OCI-LY1 (cell line): Measurements from ENCODE around the gene PROSER1.

Experiments
- H2AFZ ChIP-seq: fragments of 200-600 bp; sonication (generic), shearing (Covaris generic); 2 replicates; pipeline ENCODE4 v1.6.0; 2014; ENCODE audit warnings: antibody characterized with exemption, mild to moderate bottlenecking, low read length
- H3F3A ChIP-seq: fragments of 200-600 bp; sonication (generic), shearing (Covaris generic); 2 replicates; pipeline ENCODE4 v1.6.0; 2014; ENCODE audit warnings: mild to moderate bottlenecking, antibody characterized with exemption, low read length, moderate library complexity; ENCODE audit not compliant: insufficient read depth
- H3K27ac ChIP-seq: fragments of 200-600 bp; sonication (generic); 2 replicates; pipeline ENCODE4 v1.5.1; 2014; ENCODE audit warnings: low read length, mixed run types, mild to moderate bottlenecking, low read depth; ENCODE audit not compliant: poor library complexity, severe bottlenecking
- H3K27me3 ChIP-seq: fragments of 200-600 bp; sonication (generic); 2 replicates; pipeline ENCODE4 v1.6.0; 2014; ENCODE audit warnings: antibody characterized with exemption, mild to moderate bottlenecking, low read length, moderate library complexity; ENCODE audit not compliant: insufficient read depth
- H3K36me3 ChIP-seq: fragments of 200-600 bp; sonication (generic); 2 replicates; pipeline ENCODE4 v1.6.1; 2014; ENCODE audit warnings: mild to moderate bottlenecking, antibody characterized with exemption, low read length, moderate library complexity, mixed read lengths; ENCODE audit not compliant: insufficient read depth
- H3K4me1 ChIP-seq: fragments of 200-600 bp; sonication (generic); 2 replicates; pipeline ENCODE4 v1.5.1; 2014; ENCODE audit warnings: mild to moderate bottlenecking, low read length, moderate library complexity; ENCODE audit not compliant: insufficient read depth, severe bottlenecking
- H3K4me2 ChIP-seq: fragments of 200-600 bp; sonication (generic), shearing (Covaris generic); 2 replicates; pipeline ENCODE4 v1.6.1; 2014; ENCODE audit warnings: low read length
- H3K4me3 ChIP-seq: fragments of 200-600 bp; sonication (generic); 2 replicates; pipeline ENCODE4 v1.5.1; 2014; ENCODE audit warnings: low read length, low read depth, mild to moderate bottlenecking, mixed read lengths; ENCODE audit not compliant: poor library complexity, severe bottlenecking
- H3K79me2 ChIP-seq: fragments of 200-600 bp; shearing (Covaris generic); 2 replicates; pipeline ENCODE4 v1.6.1; 2016; ENCODE audit warnings: mixed run types, low read length, mixed read lengths; ENCODE audit not compliant: insufficient read depth
- H3K9ac ChIP-seq: fragments of 200-600 bp; sonication (generic), shearing (Covaris generic); 2 replicates; pipeline ENCODE4 v1.6.1; 2014; ENCODE audit warnings: mild to moderate bottlenecking, low read length, mixed read lengths
- H3K9me2 ChIP-seq: fragments of 200-600 bp; sonication (generic), shearing (Covaris generic); 2 replicates; pipeline ENCODE4 v1.6.1; 2014; ENCODE audit warnings: low read depth, mild to moderate bottlenecking, low read length, mixed read lengths
- H3K9me3 ChIP-seq: fragments of 200-600 bp; shearing (Covaris generic); 2 replicates; pipeline ENCODE4 v1.6.1; 2014; ENCODE audit warnings: low read length, mixed read lengths
- H4K20me1 ChIP-seq: fragments of 200-600 bp; sonication (generic), shearing (Covaris generic); 2 replicates; pipeline ENCODE4 v1.6.0; 2016; ENCODE audit warnings: mild to moderate bottlenecking, low read length; ENCODE audit not compliant: insufficient read depth
- CTCF ChIP-seq: fragments of 200-600 bp; sonication (generic), shearing (Covaris generic); IDR thresholded peaks from 2 replicates; pipeline ENCODE4 v1.5.1; 2017; ENCODE audit warnings: mild to moderate bottlenecking, antibody characterized with exemption, low read length, moderate library complexity, mixed read lengths
- EZH2 ChIP-seq: fragments of 200-600 bp; sonication (generic), shearing (Covaris generic); IDR thresholded peaks from 2 replicates; pipeline ENCODE4 v1.8.0; 2017; ENCODE audit warnings: borderline replicate concordance, mixed run types, mild to moderate bottlenecking, antibody characterized with exemption, low read length, moderate library complexity, mixed read lengths

Gene PROSER1

GRCh38 chr13:39039041-39039440 lies 1.2 kb upstream of the PROSER1 start:
- Histone ChIP-seq H3K9me3 (no peaks in the 10 kb centered on the region), H3K27ac (peak overlapping the region; percentile 68), H3K4me1 (peaks cover 33% of the 10 kb centered on the region), H3K36me3 (no peaks in the 10 kb centered on the region), H3K9ac (peak overlapping the region; percentile 79), H4K20me1 (no peaks in the 10 kb centered on the region), H3K4me2 (peak overlapping the region; percentile 99), H2AFZ (no peak overlapping the region), H3F3A (no peaks in the 10 kb centered on the region), H3K27me3 (no peaks in the 10 kb centered on the region), H3K9me2 (no peaks in the 10 kb centered on the region), H3K4me3 (peak overlapping the region; percentile 96), H3K79me2 (peaks cover 34% of the 10 kb centered on the region)
- TF ChIP-seq CTCF (no peak), EZH2 (no peak)

GRCh38 chr13:39038569-39039030 lies 711 bp upstream of the PROSER1 start:
- TF ChIP-seq CTCF (no peak), EZH2 (no peak)
- Histone ChIP-seq H3K27me3 (no peaks in the 10 kb centered on the region), H3K9ac (peak overlapping the region; percentile 79), H3K9me3 (no peaks in the 10 kb centered on the region), H3F3A (no peaks in the 10 kb centered on the region), H3K36me3 (no peaks in the 10 kb centered on the region), H4K20me1 (no peaks in the 10 kb centered on the region), H2AFZ (peak overlapping the region; percentile 60), H3K79me2 (peaks cover 38% of the 10 kb centered on the region), H3K4me1 (peaks cover 34% of the 10 kb centered on the region), H3K4me2 (peak overlapping the region; percentile 99), H3K9me2 (no peaks in the 10 kb centered on the region), H3K27ac (peak overlapping the region; percentile 68), H3K4me3 (peak overlapping the region; percentile 96)

- Histone ChIP-seq H3K27ac (peak overlapping the region; percentile 68), H3K4me2 (peak overlapping the region; percentile 99), H3K9me2 (no peaks in the 10 kb centered on the region), H3F3A (no peaks in the 10 kb centered on the region), H3K36me3 (no peaks in the 10 kb centered on the region), H3K9ac (peak overlapping the region; percentile 79), H3K4me1 (peaks cover 34% of the 10 kb centered on the region), H3K79me2 (peaks cover 46% of the 10 kb centered on the region), H3K9me3 (no peaks in the 10 kb centered on the region), H2AFZ (no peak overlapping the region), H3K4me3 (peak overlapping the region; percentile 96), H3K27me3 (no peaks in the 10 kb centered on the region), H4K20me1 (no peaks in the 10 kb centered on the region)
- no peak for TF ChIP-seq CTCF
- no peak for TF ChIP-seq EZH2
Observed at GRCh38 chr13:39037410-39037879, 444 bp downstream of the PROSER1 start.
